B cell (primary cell): ENCODE measurements around the gene GAL. TPM values are rescaled to one million over a fixed set of nuclear protein-coding genes. Genes with fewer than 3 reads are reported as not detected.

Source experiments
- ATAC-seq: fragments of 200-7000 bp; cut with Tn5 transposase; one replicate; pipeline ENCODE4 v1.10.0; 2021; ENCODE audit warnings: low read depth, mild to moderate bottlenecking, moderate number of reproducible peaks, moderate library complexity
- CTCF ChIA-PET: fragments of 350-600 bp; sonication (Branson Sonifier 250); formaldehyde crosslinking; loops from one replicate; lab custom pipeline; 2021; ENCODE audit warnings: antibody characterized with exemption, inconsistent platforms; lab: Charles Lee
- POLR2A ChIA-PET: fragments of 350-600 bp; sonication (Branson Sonifier 250); formaldehyde crosslinking; loops from one replicate; lab custom pipeline; 2021; ENCODE audit warnings: antibody characterized with exemption; lab: Charles Lee
- DNase-seq: peaks from one replicate; pipeline ENCODE4 v3.0.0; 2013
- H2AFZ ChIP-seq: 2 replicates; pipeline ENCODE4 v1.6.1; 2012; ENCODE audit warnings: mild to moderate bottlenecking, low read depth, low read length; ENCODE audit not compliant: insufficient read depth, poor library complexity, severe bottlenecking
- H3K27ac ChIP-seq, 2 donors: 1 replicate in 1 of 2; 2 replicates in 1 of 2; pipeline ENCODE4 v1.5.1; 2012 to 2013; ENCODE audit warnings: low read length in 2 of 2, mild to moderate bottlenecking in 2 of 2, moderate library complexity in 1 of 2
- H3K27me3 ChIP-seq, 4 experiments: fragments of 200-600 bp in 1 of 4; sonication (generic) in 1 of 4; replicated peaks in 1 of 4; 1 replicate in 2 of 4; 2 replicates in 2 of 4; pipeline versions ENCODE4 v1.6.1 to v1.7.0; 2013 to 2016; ENCODE audit warnings: low read length in 3 of 4, mild to moderate bottlenecking in 2 of 4, mixed read lengths in 1 of 4, moderate library complexity in 1 of 4; ENCODE audit not compliant: insufficient read depth in 4 of 4, control insufficient read depth in 3 of 4; ENCODE audit errors: control extremely low read depth in 1 of 4
- H3K36me3 ChIP-seq, 2 experiments: replicated peaks in 1 of 2; 1 replicate in 1 of 2; 2 replicates in 1 of 2; pipeline versions ENCODE4 v1.6.1 to v1.7.1; 2013; ENCODE audit warnings: low read length in 1 of 2; ENCODE audit not compliant: insufficient read depth in 2 of 2, control insufficient read depth in 1 of 2; ENCODE audit errors: control extremely low read depth in 1 of 2, extremely low read depth in 1 of 2
- H3K4me1 ChIP-seq, 2 donors: fragments of 200-600 bp in 1 of 2; sonication (generic) in 1 of 2; 1 replicate in 1 of 2; 2 replicates in 1 of 2; pipeline versions ENCODE4 v1.5.1 to v1.6.1; 2013 to 2017; ENCODE audit warnings: low read length in 2 of 2; ENCODE audit not compliant: control insufficient read depth in 2 of 2, insufficient read depth in 2 of 2
- H3K4me2 ChIP-seq: replicated peaks from 2 replicates; pipeline ENCODE3; 2012; ENCODE audit warnings: mild to moderate bottlenecking, low read depth, low read length; ENCODE audit not compliant: poor library complexity, severe bottlenecking
- H3K4me3 ChIP-seq, 5 experiments: fragments of 200-600 bp in 1 of 5; sonication (generic) in 1 of 5; 1 replicate in 3 of 5; 2 replicates in 2 of 5; pipeline versions ENCODE4 v1.5.1 to v1.7.0; 2011 to 2016; ENCODE audit warnings: low read length in 4 of 5, mild to moderate bottlenecking in 4 of 5, low read depth in 2 of 5, control low read depth in 1 of 5, moderate library complexity in 1 of 5; ENCODE audit not compliant: insufficient read depth in 1 of 5; ENCODE audit errors: control extremely low read depth in 1 of 5, extremely low read depth in 1 of 5
- H3K79me2 ChIP-seq: fragments of 200-600 bp; sonication (generic); one replicate; pipeline ENCODE4 v1.6.0; 2016; ENCODE audit warnings: low read length; ENCODE audit not compliant: control insufficient read depth, insufficient read depth
- H3K9ac ChIP-seq: fragments of 200-600 bp; sonication (generic); 2 replicates; pipeline ENCODE4 v1.6.1; 2017; ENCODE audit warnings: mild to moderate bottlenecking, low read length, moderate library complexity
- H3K9me3 ChIP-seq, 3 donors: one replicate each; pipeline versions ENCODE4 v1.6.1 to v1.7.1; 2013; ENCODE audit warnings: low read length in 2 of 3; ENCODE audit not compliant: control insufficient read depth in 2 of 3, insufficient read depth in 1 of 3; ENCODE audit errors: control extremely low read depth in 1 of 3
- H4K20me1 ChIP-seq: 2 replicates; pipeline ENCODE4 v1.6.0; 2012; ENCODE audit warnings: mild to moderate bottlenecking, low read length; ENCODE audit not compliant: insufficient read depth, control insufficient read depth, poor library complexity, severe bottlenecking
- H3K27ac Mint-ChIP-seq: one replicate; pipeline ENCODE4 v1.8.0; 2021; ENCODE audit warnings: mixed read lengths
- H3K27me3 Mint-ChIP-seq: one replicate; pipeline ENCODE4 v1.8.0; 2021; ENCODE audit warnings: mixed read lengths
- H3K4me1 Mint-ChIP-seq: one replicate; pipeline ENCODE4 v1.8.0; 2021; ENCODE audit warnings: mixed read lengths
- H3K4me3 Mint-ChIP-seq: one replicate; pipeline ENCODE4 v1.8.0; 2021; ENCODE audit warnings: mixed read lengths
- H3K9me3 Mint-ChIP-seq: one replicate; pipeline ENCODE4 v1.8.0; 2022; ENCODE audit warnings: mixed read lengths; ENCODE audit not compliant: insufficient read depth
- EZH2 ChIP-seq: IDR thresholded peaks from 2 replicates; pipeline ENCODE4 v1.6.1; 2012; ENCODE audit warnings: borderline replicate concordance, low read depth, mild to moderate bottlenecking, moderate library complexity, low read length; ENCODE audit not compliant: insufficient read depth, poor library complexity, severe bottlenecking
- WGBS: methylation state at CpG from one replicate; pipeline ENCODE4 v1.1.5; 2013; ENCODE audit warnings: missing lambda C conversion rate; ENCODE audit not compliant: insufficient coverage; 5-methylcytosine and 5-hydroxymethylcytosine counted together
- intact Hi-C: fragments of 100-400 bp; cut with micrococcal nuclease; formaldehyde crosslinking; loops from one replicate; pipeline ENCODE4 v1.10.0; 2022
- polyA plus RNA-seq: library from polyadenylated mRNA; depleted of rRNA; stranded (reverse); fragments of >200 nt; gene quantifications from 2 replicates; pipeline ENCODE4 v1.2.3, GENCODE V29; 2012
- total RNA-seq, 2 donors: library from RNA; stranded (reverse); fragments of 120-200 nt in 1 of 2; gene quantifications; 1 replicate in 1 of 2; 2 replicates in 1 of 2; pipeline versions ENCODE4 v1.2.3 to v1.2.4, GENCODE V29; 2013 to 2022
- TF ChIP-seq, protein P1 (sequence below): fragments of 200-600 bp; IDR thresholded peaks from one replicate; pipeline ENCODE4 v1.8.0; 2022; ENCODE audit warnings: antibody characterized with exemption, mild to moderate bottlenecking

GAL gene
- total and polyA plus RNA-seq, 2 donors (not counting 1 experiment from before 2014, with no cell fraction given) = not detected

DNA sequence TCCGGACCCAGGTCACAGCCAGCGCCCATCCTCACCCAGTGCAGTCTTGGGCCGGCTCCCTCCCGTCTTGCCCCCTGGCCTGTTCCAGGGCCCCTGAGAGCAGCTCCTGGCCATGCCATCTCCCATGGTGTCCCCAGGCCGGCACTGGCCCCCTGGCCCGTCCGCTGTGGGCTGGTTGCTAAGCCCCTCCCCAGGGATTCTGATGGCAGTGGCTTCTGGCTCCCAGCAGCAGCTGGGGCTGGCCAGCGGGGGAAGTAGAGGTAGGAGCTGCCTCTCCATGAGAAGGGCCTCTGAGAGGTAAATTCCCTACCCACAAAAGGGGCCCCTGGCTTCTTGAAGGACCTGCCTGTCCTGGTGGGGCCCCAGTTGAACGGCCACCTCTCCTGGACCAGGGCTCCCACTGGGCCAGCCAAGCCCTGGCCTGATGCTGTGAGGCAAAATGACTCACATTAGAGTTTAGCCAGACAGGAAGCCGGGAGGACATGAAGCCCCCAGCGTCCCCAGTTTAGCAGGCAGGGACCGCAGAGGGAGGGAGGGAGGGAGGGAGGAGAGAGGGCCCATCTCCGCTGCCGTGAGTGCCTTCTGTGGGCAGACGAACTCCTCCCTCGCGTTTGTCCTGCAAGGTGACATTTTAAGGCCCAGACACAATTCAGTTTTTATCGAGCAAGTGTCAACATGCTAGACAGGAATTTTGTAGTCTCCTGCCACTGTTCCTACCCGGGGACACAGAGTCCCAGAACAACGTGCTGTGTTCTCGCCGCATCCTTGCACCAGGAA, 32.9 kb upstream of the GAL start:
- no peaks in the 10 kb centered on the region for H3K4me1 ChIP-seq

More for the DNA sequence above, 32.9 kb upstream of the GAL start:
- whole genome bisulfite sequencing = 83% methylated on average over 18 of the region's 22 CpGs
- Histone ChIP-seq H3K27ac (no peak overlapping the region), H3K79me2 (no peaks in the 10 kb centered on the region), H3K9me3 (peaks cover 0 to 23% (median 14%) of the 10 kb centered on the region in 3 donors), H3K36me3 (no peaks in the 10 kb centered on the region), H3K4me2 (no peak overlapping the region), H3K4me3 (no peak overlapping the region), H3K9ac (no peak overlapping the region), H3K27me3 (peaks cover 0 to 8% (median 0%) of the 10 kb centered on the region in 4 experiments), H2AFZ (no peak overlapping the region), H4K20me1 (no peaks in the 10 kb centered on the region)
- peaks cover 23% of the 10 kb centered on the region for H3K27me3 Mint-ChIP-seq
- DNase-seq (no peak), ATAC-seq (no peak)
- ChIA-PET CTCF (no interaction called here), POLR2A (no interaction called here)
- intact Hi-C loops = no loop called here
- H3K27ac Mint-ChIP-seq = no peak overlapping the region
- H3K9me3 Mint-ChIP-seq = peaks cover 6% of the 10 kb centered on the region
- H3K4me3 Mint-ChIP-seq = no peak overlapping the region
- TF ChIP-seq, protein P1, sequence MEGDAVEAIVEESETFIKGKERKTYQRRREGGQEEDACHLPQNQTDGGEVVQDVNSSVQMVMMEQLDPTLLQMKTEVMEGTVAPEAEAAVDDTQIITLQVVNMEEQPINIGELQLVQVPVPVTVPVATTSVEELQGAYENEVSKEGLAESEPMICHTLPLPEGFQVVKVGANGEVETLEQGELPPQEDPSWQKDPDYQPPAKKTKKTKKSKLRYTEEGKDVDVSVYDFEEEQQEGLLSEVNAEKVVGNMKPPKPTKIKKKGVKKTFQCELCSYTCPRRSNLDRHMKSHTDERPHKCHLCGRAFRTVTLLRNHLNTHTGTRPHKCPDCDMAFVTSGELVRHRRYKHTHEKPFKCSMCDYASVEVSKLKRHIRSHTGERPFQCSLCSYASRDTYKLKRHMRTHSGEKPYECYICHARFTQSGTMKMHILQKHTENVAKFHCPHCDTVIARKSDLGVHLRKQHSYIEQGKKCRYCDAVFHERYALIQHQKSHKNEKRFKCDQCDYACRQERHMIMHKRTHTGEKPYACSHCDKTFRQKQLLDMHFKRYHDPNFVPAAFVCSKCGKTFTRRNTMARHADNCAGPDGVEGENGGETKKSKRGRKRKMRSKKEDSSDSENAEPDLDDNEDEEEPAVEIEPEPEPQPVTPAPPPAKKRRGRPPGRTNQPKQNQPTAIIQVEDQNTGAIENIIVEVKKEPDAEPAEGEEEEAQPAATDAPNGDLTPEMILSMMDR = no peak
- no peak for TF ChIP-seq EZH2
- peaks cover 3% of the 10 kb centered on the region for H3K4me1 Mint-ChIP-seq
